Measurements from ENCODE around the gene SAMD8.

The SAMD8 gene

GRCh38 chr10:75228278-75228677 is 116.8 kb downstream of the SAMD8 start:
- no peak for DNase-seq

- DNase-seq, result no peak
Measured at GRCh38 chr10:75228834-75229233, 117.4 kb downstream of the SAMD8 start.

GRCh38 chr10:75229971-75230370 is 118.5 kb downstream of the SAMD8 start:
- peak; percentile 57 to 76 (median 73) for DNase-seq

GRCh38 chr10:75230600-75231038 is 119.2 kb downstream of the SAMD8 start:
- DNase-seq, result peak; percentile 94 to 96 (median 95)
